Panc1 (cell line): ENCODE results near the gene TMEM222. TPM values are rescaled to one million over a fixed set of nuclear protein-coding genes. Genes with fewer than 3 reads are reported as not detected.

Experiments
- ATAC-seq: fragments of 200-7000 bp; cut with Tn5 transposase; 2 replicates; pipeline ENCODE4 v1.9.1; 2020; ENCODE audit warnings: mild to moderate bottlenecking, moderate library complexity
- BruUV-seq: library from RNA; stranded (reverse); fragments of 400-500 nt; replicated peaks from 2 replicates; lab custom pipeline; 2021; lab: Mats Ljungman, UMichigan
- CTCF ChIA-PET: fragments of 300-600 bp; sonication (Branson Sonifier 250); formaldehyde crosslinking; loops from one replicate; lab custom pipeline; 2022; ENCODE audit warnings: antibody characterized with exemption; lab: Charles Lee
- POLR2A ChIA-PET: fragments of 300-600 bp; sonication (Branson Sonifier 250); formaldehyde crosslinking; loops from one replicate; lab custom pipeline; 2022; ENCODE audit warnings: antibody characterized with exemption; lab: Charles Lee
- DNase-seq: peaks from one replicate; pipeline ENCODE4 v3.0.0-alpha.2; 2010; ENCODE audit warnings: low read depth, low spot score
- H3K27ac ChIP-seq: 2 replicates; pipeline ENCODE4 v1.5.1; 2011; ENCODE audit warnings: mild to moderate bottlenecking, low read length, inconsistent platforms
- H3K27me3 ChIP-seq: fragments of 200-500 bp; sonication (Bioruptor generic); 2 replicates; pipeline ENCODE4 v1.6.0; 2014; ENCODE audit warnings: low read length, inconsistent platforms; ENCODE audit not compliant: control insufficient read depth, insufficient read depth
- H3K36me3 ChIP-seq: fragments of 200-500 bp; sonication (Bioruptor generic); 2 replicates; pipeline ENCODE4 v1.5.1; 2014; ENCODE audit warnings: inconsistent platforms, mild to moderate bottlenecking, low read length, moderate library complexity; ENCODE audit not compliant: control insufficient read depth, insufficient read depth
- H3K4me1 ChIP-seq: 2 replicates; pipeline ENCODE4 v1.5.1; 2011; ENCODE audit warnings: inconsistent platforms, mild to moderate bottlenecking, low read length, moderate library complexity; ENCODE audit not compliant: control insufficient read depth, insufficient read depth
- H3K4me3 ChIP-seq, 2 experiments: 2 replicates each; pipeline ENCODE4 v1.5.1; 2011 to 2012; ENCODE audit warnings: low read depth in 2 of 2, low read length in 2 of 2, mild to moderate bottlenecking in 2 of 2, inconsistent platforms in 1 of 2, moderate library complexity in 1 of 2
- H3K9me3 ChIP-seq: fragments of 200-500 bp; sonication (Bioruptor generic); 2 replicates; pipeline ENCODE4 v1.5.1; 2014; ENCODE audit warnings: low read depth, mild to moderate bottlenecking, inconsistent platforms, low read length, moderate library complexity; ENCODE audit not compliant: control insufficient read depth, insufficient read depth
- POLR2AphosphoS5 ChIP-seq: IDR thresholded peaks from 2 replicates; pipeline ENCODE4 v1.6.1; 2012; ENCODE audit warnings: mild to moderate bottlenecking, low read depth, low read length, moderate library complexity
- SIN3A ChIP-seq: IDR thresholded peaks from 2 replicates; pipeline ENCODE4 v1.6.1; 2012; ENCODE audit warnings: low read depth, mild to moderate bottlenecking, low read length, moderate library complexity, borderline replicate concordance; ENCODE audit not compliant: insufficient read depth
- TCF7L2 ChIP-seq: IDR thresholded peaks from 2 replicates; pipeline ENCODE4 v1.6.1; 2011; ENCODE audit warnings: mild to moderate bottlenecking, low read depth, low read length, inconsistent platforms
- in situ Hi-C: cut with HindIII; loops from 2 replicates; pipeline ENCODE4 v1.10.0; 2016; ENCODE audit warnings: low sequenced_read_pairs, low pct_unique_long_range_greater_than_20kb
- intact Hi-C: fragments of 100-400 bp; cut with micrococcal nuclease; formaldehyde crosslinking; loops from one replicate; pipeline ENCODE4 v1.10.0; 2022; ENCODE audit not compliant: unreplicated experiment
- total RNA-seq: library from RNA; stranded (reverse); gene quantifications from one replicate; pipeline ENCODE4 v1.2.1, GENCODE V29; 2021; ENCODE audit not compliant: unreplicated experiment
- TF ChIP-seq, protein P1 (sequence below), 2 experiments: IDR thresholded peaks; 2 replicates each; pipeline ENCODE4 v1.6.1; 2011 to 2012; ENCODE audit warnings: low read depth in 2 of 2, control low read depth in 1 of 2, low read length in 1 of 2, mild to moderate bottlenecking in 1 of 2, moderate library complexity in 1 of 2; ENCODE audit not compliant: insufficient read depth in 1 of 2
- TF ChIP-seq, protein P2 (sequence below): fragments of 450-650 bp; IDR thresholded peaks from 2 replicates; pipeline ENCODE4 v1.5.1; 2017; ENCODE audit warnings: mild to moderate bottlenecking

Gene TMEM222
- total RNA-seq, 1 experiment from 2014 or later, result 55.3 TPM

- Histone ChIP-seq H3K36me3 (no peaks in the 10 kb centered on the region), H3K4me3 (no peak within 1 kb of the TSS), H3K27me3 (no peaks in the 10 kb centered on the region), H3K27ac (no peak within 1 kb of the TSS), H3K4me1 (no peaks in the 10 kb centered on the region), H3K9me3 (no peaks in the 10 kb centered on the region)
- no peak for DNase-seq
- no TSS peak for BruUV-seq
- ChIA-PET POLR2A (interaction anchor here (0.7 kb wide), 1 partner anchor 9 kb away, joined by 3 read pairs; no protein-coding TSS in a partner anchor), CTCF (no interaction called here)
- intact Hi-C loops (no loop called here), in situ Hi-C loops (no loop called here)
- no peak for ATAC-seq
- TF ChIP-seq, protein P1, sequence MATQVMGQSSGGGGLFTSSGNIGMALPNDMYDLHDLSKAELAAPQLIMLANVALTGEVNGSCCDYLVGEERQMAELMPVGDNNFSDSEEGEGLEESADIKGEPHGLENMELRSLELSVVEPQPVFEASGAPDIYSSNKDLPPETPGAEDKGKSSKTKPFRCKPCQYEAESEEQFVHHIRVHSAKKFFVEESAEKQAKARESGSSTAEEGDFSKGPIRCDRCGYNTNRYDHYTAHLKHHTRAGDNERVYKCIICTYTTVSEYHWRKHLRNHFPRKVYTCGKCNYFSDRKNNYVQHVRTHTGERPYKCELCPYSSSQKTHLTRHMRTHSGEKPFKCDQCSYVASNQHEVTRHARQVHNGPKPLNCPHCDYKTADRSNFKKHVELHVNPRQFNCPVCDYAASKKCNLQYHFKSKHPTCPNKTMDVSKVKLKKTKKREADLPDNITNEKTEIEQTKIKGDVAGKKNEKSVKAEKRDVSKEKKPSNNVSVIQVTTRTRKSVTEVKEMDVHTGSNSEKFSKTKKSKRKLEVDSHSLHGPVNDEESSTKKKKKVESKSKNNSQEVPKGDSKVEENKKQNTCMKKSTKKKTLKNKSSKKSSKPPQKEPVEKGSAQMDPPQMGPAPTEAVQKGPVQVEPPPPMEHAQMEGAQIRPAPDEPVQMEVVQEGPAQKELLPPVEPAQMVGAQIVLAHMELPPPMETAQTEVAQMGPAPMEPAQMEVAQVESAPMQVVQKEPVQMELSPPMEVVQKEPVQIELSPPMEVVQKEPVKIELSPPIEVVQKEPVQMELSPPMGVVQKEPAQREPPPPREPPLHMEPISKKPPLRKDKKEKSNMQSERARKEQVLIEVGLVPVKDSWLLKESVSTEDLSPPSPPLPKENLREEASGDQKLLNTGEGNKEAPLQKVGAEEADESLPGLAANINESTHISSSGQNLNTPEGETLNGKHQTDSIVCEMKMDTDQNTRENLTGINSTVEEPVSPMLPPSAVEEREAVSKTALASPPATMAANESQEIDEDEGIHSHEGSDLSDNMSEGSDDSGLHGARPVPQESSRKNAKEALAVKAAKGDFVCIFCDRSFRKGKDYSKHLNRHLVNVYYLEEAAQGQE (IDR thresholded peaks at IDR 0.05; ENCODE audit: insufficient read depth in 1 of 2, low read depth in 2 of 2, low read length in 1 of 2), result no peak
- TF ChIP-seq, protein P2, sequence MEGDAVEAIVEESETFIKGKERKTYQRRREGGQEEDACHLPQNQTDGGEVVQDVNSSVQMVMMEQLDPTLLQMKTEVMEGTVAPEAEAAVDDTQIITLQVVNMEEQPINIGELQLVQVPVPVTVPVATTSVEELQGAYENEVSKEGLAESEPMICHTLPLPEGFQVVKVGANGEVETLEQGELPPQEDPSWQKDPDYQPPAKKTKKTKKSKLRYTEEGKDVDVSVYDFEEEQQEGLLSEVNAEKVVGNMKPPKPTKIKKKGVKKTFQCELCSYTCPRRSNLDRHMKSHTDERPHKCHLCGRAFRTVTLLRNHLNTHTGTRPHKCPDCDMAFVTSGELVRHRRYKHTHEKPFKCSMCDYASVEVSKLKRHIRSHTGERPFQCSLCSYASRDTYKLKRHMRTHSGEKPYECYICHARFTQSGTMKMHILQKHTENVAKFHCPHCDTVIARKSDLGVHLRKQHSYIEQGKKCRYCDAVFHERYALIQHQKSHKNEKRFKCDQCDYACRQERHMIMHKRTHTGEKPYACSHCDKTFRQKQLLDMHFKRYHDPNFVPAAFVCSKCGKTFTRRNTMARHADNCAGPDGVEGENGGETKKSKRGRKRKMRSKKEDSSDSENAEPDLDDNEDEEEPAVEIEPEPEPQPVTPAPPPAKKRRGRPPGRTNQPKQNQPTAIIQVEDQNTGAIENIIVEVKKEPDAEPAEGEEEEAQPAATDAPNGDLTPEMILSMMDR, result no peak
- TF ChIP-seq SIN3A, result no peak
- TF ChIP-seq POLR2AphosphoS5, result no peak
- TF ChIP-seq TCF7L2, result no peak
These were observed 52.6 kb downstream of the TMEM222 start, which contains the start of gene FCN3 for GRCh38 chr1:27374362-27375086. Gene FCN3 (minus strand): TSS chr1:27374824. CDS start chr1:27374818, 6 bp downstream.

DNA sequence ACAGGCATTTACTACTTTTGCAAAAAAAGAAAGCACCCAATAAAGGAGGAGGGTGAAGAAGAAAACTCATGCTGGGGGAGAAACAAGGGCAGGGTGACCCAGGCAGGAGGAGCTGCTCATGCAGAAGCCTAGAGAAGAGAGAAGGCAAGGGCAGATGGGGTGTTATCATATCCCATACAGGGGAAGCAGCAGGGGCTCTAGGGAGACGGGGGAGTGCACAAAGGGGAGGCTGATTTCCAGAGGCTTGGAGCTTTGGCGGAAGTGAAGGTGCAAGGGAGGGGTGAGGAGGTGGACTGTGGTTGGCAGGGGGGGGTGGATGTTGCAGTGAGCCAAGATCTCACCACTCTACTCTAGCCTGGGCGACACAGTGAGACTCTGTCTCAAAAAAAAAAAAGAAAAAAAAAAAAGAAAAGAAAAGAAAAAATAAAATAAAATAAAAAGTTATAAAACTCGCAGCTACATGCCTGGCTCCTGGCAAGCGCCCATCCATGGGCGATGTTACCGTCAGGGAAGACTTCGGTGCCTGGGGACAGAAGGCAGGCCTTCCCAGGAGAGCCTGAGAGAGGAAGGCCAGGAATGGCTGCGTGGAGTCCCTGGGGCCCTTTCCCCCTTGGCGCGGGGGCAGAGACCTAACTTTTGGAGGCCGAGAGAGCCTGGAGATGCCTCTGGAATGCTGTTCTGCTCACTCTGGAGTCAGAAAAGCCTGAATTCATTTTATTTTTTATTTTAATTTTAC, 56.0 kb downstream of the TMEM222 start:
- ChIA-PET CTCF (interaction anchor here (0.6 kb wide), 1 partner anchor 11 kb away, joined by 3 read pairs; no protein-coding TSS in a partner anchor), POLR2A (interaction anchor here (0.6 kb wide), 1 partner anchor 34 kb away, joined by 4 read pairs; no protein-coding TSS in a partner anchor)
- DNase-seq (no peak), ATAC-seq (no peak)
- in situ Hi-C loops, result no loop called here
- H3K36me3 ChIP-seq, result no peaks in the 10 kb centered on the region
- H3K4me3 ChIP-seq, result no peak overlapping the region
- H3K4me1 ChIP-seq, result no peaks in the 10 kb centered on the region
- BruUV-seq, result no TSS peak
- H3K27ac ChIP-seq, result no peak overlapping the region
- no peaks in the 10 kb centered on the region for H3K9me3 ChIP-seq
- intact Hi-C loops, result no loop called here
- TF ChIP-seq POLR2AphosphoS5 (no peak), TCF7L2 (no peak), SIN3A (no peak)
- TF ChIP-seq, protein P1 (IDR thresholded peaks at IDR 0.05; ENCODE audit: insufficient read depth in 1 of 2, low read depth in 2 of 2, low read length in 1 of 2), result no peak
- TF ChIP-seq, protein P2, result no peak
- H3K27me3 ChIP-seq, result no peaks in the 10 kb centered on the region
